Measurements from ENCODE around the gene VWC2L. TPM values are rescaled to one million over a fixed set of nuclear protein-coding genes. Genes with fewer than 3 reads are reported as not detected.

The VWC2L gene
- total RNA-seq, 2 donors from 2014 or later, result not detected

- no peaks in the 10 kb centered on the region for H3K36me3 ChIP-seq
- WGBS, result 68% methylated on average over 4 of the region's 4 CpGs
- no peak overlapping the region for H3K4me3 ChIP-seq
- no peaks in the 10 kb centered on the region for H3K27me3 ChIP-seq (replicated peaks; ENCODE audit: insufficient read depth)
- no peaks in the 10 kb centered on the region for H3K4me1 ChIP-seq (replicated peaks)
- intact Hi-C loops (cut with DNase I), result no loop called here
- H3K9me3 ChIP-seq, result no peaks in the 10 kb centered on the region
- no peak for TF ChIP-seq POLR2AphosphoS5 (IDR thresholded peaks at IDR 0.05)
- no peak for TF ChIP-seq POLR2A (IDR thresholded peaks at IDR 0.05)
- TF ChIP-seq CTCF (IDR thresholded peaks at IDR 0.05), result no peak
- no peak overlapping the region for H3K27ac ChIP-seq
- DNase-seq (ENCODE audit: low spot score), result no peak
Measured at GRCh38 chr2:214569419-214570035, 158.7 kb downstream of the VWC2L start.

GRCh38 chr2:214574084-214574781, 163.4 kb downstream of the VWC2L start:
- no peak overlapping the region for H3K4me3 ChIP-seq
- no peaks in the 10 kb centered on the region for H3K27me3 ChIP-seq (replicated peaks; ENCODE audit: insufficient read depth)
- no peak for DNase-seq (ENCODE audit: low spot score)
- no peak overlapping the region for H3K27ac ChIP-seq
- no peaks in the 10 kb centered on the region for H3K4me1 ChIP-seq (replicated peaks)
- H3K9me3 ChIP-seq, result no peaks in the 10 kb centered on the region
- 93% methylated on average over 3 of the region's 3 CpGs for WGBS
- intact Hi-C loops (cut with DNase I), result no loop called here
- TF ChIP-seq POLR2AphosphoS5 (IDR thresholded peaks at IDR 0.05), result no peak
- TF ChIP-seq CTCF (IDR thresholded peaks at IDR 0.05), result no peak
- TF ChIP-seq POLR2A (IDR thresholded peaks at IDR 0.05), result no peak
- no peaks in the 10 kb centered on the region for H3K36me3 ChIP-seq

- Histone ChIP-seq H3K4me3 (no peak overlapping the region), H3K36me3 (no peaks in the 10 kb centered on the region), H3K4me1 (replicated peaks) (no peaks in the 10 kb centered on the region), H3K27ac (no peak overlapping the region), H3K27me3 (replicated peaks; ENCODE audit: insufficient read depth) (no peaks in the 10 kb centered on the region), H3K9me3 (no peaks in the 10 kb centered on the region)
- TF ChIP-seq POLR2A (IDR thresholded peaks at IDR 0.05) (no peak), CTCF (IDR thresholded peaks at IDR 0.05) (no peak), POLR2AphosphoS5 (IDR thresholded peaks at IDR 0.05) (no peak)
- no peak for DNase-seq (ENCODE audit: low spot score)
- intact Hi-C loops (cut with DNase I), result no loop called here
- 65% methylated on average over 6 of the region's 6 CpGs for WGBS
Measured at GRCh38 chr2:214575030-214575429, 164.2 kb downstream of the VWC2L start.

GRCh38 chr2:214575465-214575864, 164.6 kb downstream of the VWC2L start:
- Histone ChIP-seq H3K27me3 (replicated peaks; ENCODE audit: insufficient read depth) (no peaks in the 10 kb centered on the region), H3K36me3 (no peaks in the 10 kb centered on the region), H3K9me3 (no peaks in the 10 kb centered on the region), H3K4me1 (replicated peaks) (no peaks in the 10 kb centered on the region), H3K4me3 (no peak overlapping the region), H3K27ac (no peak overlapping the region)
- no peak for DNase-seq (ENCODE audit: low spot score)
- WGBS, result 69% methylated on average over 7 of the region's 7 CpGs
- intact Hi-C loops (cut with DNase I), result no loop called here
- no peak for TF ChIP-seq POLR2AphosphoS5 (IDR thresholded peaks at IDR 0.05)
- TF ChIP-seq POLR2A (IDR thresholded peaks at IDR 0.05), result no peak
- no peak for TF ChIP-seq CTCF (IDR thresholded peaks at IDR 0.05)

- Histone ChIP-seq H3K36me3 (no peaks in the 10 kb centered on the region), H3K27me3 (replicated peaks; ENCODE audit: insufficient read depth) (no peaks in the 10 kb centered on the region), H3K27ac (no peak overlapping the region), H3K9me3 (no peaks in the 10 kb centered on the region), H3K4me1 (replicated peaks) (no peaks in the 10 kb centered on the region), H3K4me3 (no peak overlapping the region)
- TF ChIP-seq CTCF (IDR thresholded peaks at IDR 0.05) (no peak), POLR2AphosphoS5 (IDR thresholded peaks at IDR 0.05) (no peak), POLR2A (IDR thresholded peaks at IDR 0.05) (no peak)
- intact Hi-C loops (cut with DNase I), result no loop called here
- 94% methylated on average over 6 of the region's 6 CpGs for WGBS
- no peak for DNase-seq (ENCODE audit: low spot score)
Measured at GRCh38 chr2:214577769-214578168, 166.9 kb downstream of the VWC2L start.

Measured in prostate gland (tissue), 2 donors.